Lung microvascular endothelial cell (primary cell): ENCODE measurements around the gene TRMT61A. TPM values are rescaled to one million over a fixed set of nuclear protein-coding genes. Genes with fewer than 3 reads are reported as not detected.

ENCODE experiments used
- DNase-seq, 2 donors: peaks; one replicate each; pipeline versions ENCODE4 v3.0.0 to v3.0.0-alpha.2; 2010; ENCODE audit warnings: low read depth in 2 of 2
- total RNA-seq: library from RNA; depleted of rRNA; stranded (reverse); fragments of >200 nt; gene quantifications from 2 replicates; pipeline ENCODE4 v1.2.1, GENCODE V29; 2014

The TRMT61A gene
- total RNA-seq, 1 donor from 2014 or later, result 5.4 TPM

- no peak for DNase-seq
Observed at GRCh38 chr14:103545915-103546651, 17.1 kb downstream of the TRMT61A start.

GRCh38 chr14:103546652-103547454, 17.9 kb downstream of the TRMT61A start:
- DNase-seq, result peak; percentile 51 to 69

GRCh38 chr14:103547455-103547940, 18.5 kb downstream of the TRMT61A start:
- no peak for DNase-seq

GRCh38 chr14:103547941-103548462, 19.0 kb downstream of the TRMT61A start:
- no peak for DNase-seq

- DNase-seq, result no peak
Observed at GRCh38 chr14:103548463-103549351, 19.7 kb downstream of the TRMT61A start.

GRCh38 chr14:103549361-103550311, 20.6 kb downstream of the TRMT61A start:
- DNase-seq, result no peak

- DNase-seq, result no peak
Observed at GRCh38 chr14:103550451-103551337, 21.7 kb downstream of the TRMT61A start.

- DNase-seq, result no peak
Observed at GRCh38 chr14:103551338-103551762, 22.4 kb downstream of the TRMT61A start.

GRCh38 chr14:103552011-103552845, 23.2 kb downstream of the TRMT61A start:
- no peak for DNase-seq

GRCh38 chr14:103552846-103553210, 23.8 kb downstream of the TRMT61A start:
- no peak for DNase-seq

GRCh38 chr14:103555559-103556337, 26.8 kb downstream of the TRMT61A start:
- DNase-seq, result no peak

GRCh38 chr14:103556946-103557758, 28.2 kb downstream of the TRMT61A start:
- no peak for DNase-seq

- DNase-seq, result no peak
Observed at GRCh38 chr14:103558071-103558882, 29.3 kb downstream of the TRMT61A start.

GRCh38 chr14:103559766-103560165, 30.8 kb downstream of the TRMT61A start:
- DNase-seq, result no peak

- DNase-seq, result no peak
Observed at GRCh38 chr14:103560691-103561090, 31.7 kb downstream of the TRMT61A start.
